Stimulated activated naive CD8-positive, alpha-beta T cell treated with anti-CD3 and anti-CD28 coated beads, Interleukin-15, Interleukin-2, amounts not matched to agents 100 ng/mL and 50 ng/mL, for 24 hours (primary cell): ENCODE measurements around the gene FAM53C.
"Not testable (repeated sequence)": the region's sequence is repeated elsewhere in the genome, so short reads cannot be mapped to it uniquely, and the experiment has no call there.

Source experiments
- H3K27ac Mint-ChIP-seq: one replicate; pipeline ENCODE4 v1.8.0; 2021; ENCODE audit warnings: mild to moderate bottlenecking, mixed read lengths
- H3K27me3 Mint-ChIP-seq: one replicate; pipeline ENCODE4 v1.8.0; 2021; ENCODE audit warnings: mixed read lengths
- H3K36me3 Mint-ChIP-seq: one replicate; pipeline ENCODE4 v1.8.0; 2021; ENCODE audit warnings: low read depth, mixed read lengths
- H3K4me1 Mint-ChIP-seq: one replicate; pipeline ENCODE4 v1.8.0; 2021; ENCODE audit warnings: low read depth, mixed read lengths
- H3K4me3 Mint-ChIP-seq: one replicate; pipeline ENCODE4 v1.8.0; 2021; ENCODE audit warnings: mild to moderate bottlenecking, mixed read lengths
- H3K9me3 Mint-ChIP-seq: one replicate; pipeline ENCODE4 v1.8.0; 2021; ENCODE audit warnings: mixed read lengths

FAM53C gene

GRCh38 chr5:138337685-138338410 is at the start of gene FAM53C:
TSS of gene FAM53C (plus strand) at chr5:138338266. CDS start at chr5:138341336, 3,070 bp downstream.
- H3K4me1 Mint-ChIP-seq: peaks cover 35% of the 10 kb centered on the region
- H3K9me3 Mint-ChIP-seq: no peaks in the 10 kb centered on the region
- H3K27ac Mint-ChIP-seq: peak within 1 kb of the TSS; percentile 98
- H3K27me3 Mint-ChIP-seq: no peaks in the 10 kb centered on the region
- H3K36me3 Mint-ChIP-seq: peaks cover 16% of the 10 kb centered on the region
- peak within 1 kb of the TSS; percentile 88 for H3K4me3 Mint-ChIP-seq

DNA sequence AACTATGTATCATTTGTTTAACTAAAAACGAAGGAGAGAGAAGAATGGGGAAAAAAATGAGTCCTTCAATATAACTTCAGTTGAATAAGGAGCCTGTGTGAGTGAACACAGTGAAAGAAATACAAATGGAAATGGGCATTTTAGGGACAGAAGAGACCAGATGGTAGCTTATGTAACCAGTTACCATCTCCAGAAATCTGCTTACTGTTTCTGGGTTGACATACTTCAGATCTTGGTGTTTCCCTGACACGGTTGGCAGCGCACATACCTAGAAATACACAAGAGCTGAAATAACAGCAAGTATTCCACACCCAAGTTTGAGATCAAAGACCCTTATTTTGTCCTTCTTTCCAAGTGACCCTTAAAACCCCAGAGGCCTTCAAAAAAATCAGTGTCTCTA is 48.8 kb upstream of the FAM53C start:
- H3K4me3 Mint-ChIP-seq: no peak overlapping the region
- no peaks in the 10 kb centered on the region for H3K4me1 Mint-ChIP-seq
- no peaks in the 10 kb centered on the region for H3K9me3 Mint-ChIP-seq

DNA sequence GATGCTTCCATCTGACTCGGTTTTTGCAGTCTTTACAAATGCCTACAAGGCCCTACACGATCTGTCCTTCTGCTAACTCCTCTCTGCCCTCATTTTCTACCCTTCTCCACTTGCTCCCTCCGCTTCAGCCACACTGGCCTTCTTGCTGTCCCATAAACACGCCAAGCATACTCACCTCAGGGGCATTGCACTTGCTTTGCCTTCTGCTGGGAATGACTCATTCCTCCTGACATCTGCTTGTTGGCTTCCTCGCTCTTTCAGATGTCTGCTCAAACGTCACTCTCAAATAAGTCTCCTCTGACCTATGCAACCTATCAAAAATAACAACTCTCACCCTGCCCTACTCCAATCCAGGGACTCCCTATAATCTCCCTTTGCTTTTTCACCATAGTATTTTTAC is 34.7 kb upstream of the FAM53C start:
- Mint-ChIP-seq H3K9me3 (no peaks in the 10 kb centered on the region), H3K27me3 (no peaks in the 10 kb centered on the region), H3K4me1 (no peaks in the 10 kb centered on the region), H3K4me3 (no peak overlapping the region), H3K36me3 (no peaks in the 10 kb centered on the region), H3K27ac (no peak overlapping the region)

More for the DNA sequence above, 48.8 kb upstream of the FAM53C start:
- Mint-ChIP-seq H3K27ac (no peak overlapping the region), H3K27me3 (no peaks in the 10 kb centered on the region), H3K36me3 (no peaks in the 10 kb centered on the region)

GRCh38 chr5:138305797-138306196 is 32.3 kb upstream of the FAM53C start:
- no peak overlapping the region for H3K4me3 Mint-ChIP-seq
- H3K27me3 Mint-ChIP-seq: no peaks in the 10 kb centered on the region
- H3K27ac Mint-ChIP-seq: no peak overlapping the region
- no peaks in the 10 kb centered on the region for H3K9me3 Mint-ChIP-seq
- no peaks in the 10 kb centered on the region for H3K4me1 Mint-ChIP-seq
- H3K36me3 Mint-ChIP-seq: no peaks in the 10 kb centered on the region

- H3K4me3 Mint-ChIP-seq: no peak overlapping the region
- no peaks in the 10 kb centered on the region for H3K27me3 Mint-ChIP-seq
- no peaks in the 10 kb centered on the region for H3K4me1 Mint-ChIP-seq
- no peaks in the 10 kb centered on the region for H3K9me3 Mint-ChIP-seq
- H3K36me3 Mint-ChIP-seq: no peaks in the 10 kb centered on the region
- H3K27ac Mint-ChIP-seq: no peak overlapping the region
Measured at GRCh38 chr5:138315751-138316278, 22.3 kb upstream of the FAM53C start.

GRCh38 chr5:138316355-138316754 is 21.7 kb upstream of the FAM53C start:
- Mint-ChIP-seq H3K9me3 (no peaks in the 10 kb centered on the region), H3K4me1 (no peaks in the 10 kb centered on the region), H3K4me3 (no peak overlapping the region), H3K36me3 (no peaks in the 10 kb centered on the region), H3K27me3 (no peaks in the 10 kb centered on the region), H3K27ac (no peak overlapping the region)

DNA sequence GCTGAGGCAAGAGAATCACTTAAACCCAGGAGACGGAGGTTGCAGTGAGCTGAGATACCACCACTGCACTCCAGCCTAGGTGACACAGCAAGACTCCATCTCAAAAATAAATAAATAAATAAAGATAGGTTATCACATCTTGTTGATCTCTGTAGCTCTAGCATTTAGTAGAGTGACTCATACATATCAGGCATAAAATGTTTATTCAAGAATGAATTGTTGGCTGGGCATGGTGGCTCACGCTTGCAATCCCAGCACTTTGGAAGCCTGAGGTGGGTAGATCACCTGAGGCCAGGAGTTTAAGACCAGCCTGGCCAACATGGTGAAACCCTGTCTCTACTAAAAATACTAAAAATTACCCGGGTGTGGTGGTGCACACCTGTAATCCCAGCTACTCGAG is 19.9 kb upstream of the FAM53C start:
- H3K27me3 Mint-ChIP-seq, H3K4me1 Mint-ChIP-seq, H3K36me3 Mint-ChIP-seq, H3K9me3 Mint-ChIP-seq, H3K27ac Mint-ChIP-seq, H3K4me3 Mint-ChIP-seq: not testable (repeated sequence)

- H3K36me3 Mint-ChIP-seq: no peaks in the 10 kb centered on the region
- H3K9me3 Mint-ChIP-seq: no peaks in the 10 kb centered on the region
- peak overlapping the region; percentile 90 for H3K4me3 Mint-ChIP-seq
- H3K27me3 Mint-ChIP-seq: no peaks in the 10 kb centered on the region
- peaks cover 16% of the 10 kb centered on the region for H3K4me1 Mint-ChIP-seq
- peak overlapping the region; percentile 89 for H3K27ac Mint-ChIP-seq
Measured at GRCh38 chr5:138330813-138331448, 7.1 kb upstream of the FAM53C start.

- H3K36me3 Mint-ChIP-seq: no peaks in the 10 kb centered on the region
- H3K4me3 Mint-ChIP-seq: peak within 1 kb of the TSS; percentile 90
- H3K9me3 Mint-ChIP-seq: no peaks in the 10 kb centered on the region
- H3K4me1 Mint-ChIP-seq: peaks cover 18% of the 10 kb centered on the region
- H3K27me3 Mint-ChIP-seq: no peaks in the 10 kb centered on the region
- peak within 1 kb of the TSS; percentile 89 for H3K27ac Mint-ChIP-seq
Measured at GRCh38 chr5:138331449-138332368, 6.4 kb upstream of the FAM53C start, which contains the start of gene CDC25C. TSS of gene CDC25C (minus strand) at chr5:138331804. CDS start at chr5:138331180, 624 bp downstream.

GRCh38 chr5:138334867-138335447 is 3.1 kb upstream of the FAM53C start:
- Mint-ChIP-seq H3K9me3 (no peaks in the 10 kb centered on the region), H3K4me3 (no peak overlapping the region), H3K36me3 (peaks cover 3% of the 10 kb centered on the region), H3K27ac (no peak overlapping the region), H3K4me1 (peaks cover 39% of the 10 kb centered on the region), H3K27me3 (no peaks in the 10 kb centered on the region)

DNA sequence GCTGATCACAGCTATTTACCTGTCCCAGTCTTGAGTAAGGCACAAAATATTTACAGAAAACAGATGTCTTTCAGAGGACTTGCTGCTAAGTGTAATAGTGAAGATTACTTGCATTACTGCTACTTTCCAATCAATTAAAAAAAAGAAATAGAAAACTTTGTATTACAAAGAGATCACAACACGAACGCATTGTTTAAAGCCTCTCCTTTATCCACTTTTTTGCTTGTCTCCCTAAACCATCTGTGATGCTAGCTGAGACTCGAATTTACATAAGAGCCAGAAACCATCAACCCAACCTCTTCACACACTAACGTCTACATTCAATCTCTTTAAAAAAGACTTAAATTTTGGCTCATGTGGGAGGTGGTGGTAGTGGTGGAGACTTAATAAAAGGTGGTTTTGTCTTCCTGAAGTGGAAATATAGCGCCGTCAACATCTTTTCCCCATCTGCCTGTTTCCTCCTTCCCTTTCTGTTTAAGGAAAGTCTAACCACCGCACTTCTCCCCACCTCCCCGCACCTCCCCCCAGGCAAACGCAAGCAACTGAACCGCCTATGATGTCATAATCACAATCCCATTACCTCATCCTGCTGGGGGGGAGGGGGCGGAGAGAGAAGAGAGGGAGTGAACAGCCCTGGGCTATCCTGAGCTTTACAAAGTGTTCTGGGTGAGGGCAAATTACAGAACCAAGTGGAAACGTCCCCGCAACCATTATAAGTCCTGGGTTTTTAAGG is 948 bp upstream of the FAM53C start:
- H3K27me3 Mint-ChIP-seq: no peaks in the 10 kb centered on the region
- peak overlapping the region; percentile 98 for H3K27ac Mint-ChIP-seq
- H3K36me3 Mint-ChIP-seq: peaks cover 15% of the 10 kb centered on the region
- no peaks in the 10 kb centered on the region for H3K9me3 Mint-ChIP-seq
- H3K4me1 Mint-ChIP-seq: peaks cover 37% of the 10 kb centered on the region
- peak overlapping the region; percentile 88 for H3K4me3 Mint-ChIP-seq

DNA sequence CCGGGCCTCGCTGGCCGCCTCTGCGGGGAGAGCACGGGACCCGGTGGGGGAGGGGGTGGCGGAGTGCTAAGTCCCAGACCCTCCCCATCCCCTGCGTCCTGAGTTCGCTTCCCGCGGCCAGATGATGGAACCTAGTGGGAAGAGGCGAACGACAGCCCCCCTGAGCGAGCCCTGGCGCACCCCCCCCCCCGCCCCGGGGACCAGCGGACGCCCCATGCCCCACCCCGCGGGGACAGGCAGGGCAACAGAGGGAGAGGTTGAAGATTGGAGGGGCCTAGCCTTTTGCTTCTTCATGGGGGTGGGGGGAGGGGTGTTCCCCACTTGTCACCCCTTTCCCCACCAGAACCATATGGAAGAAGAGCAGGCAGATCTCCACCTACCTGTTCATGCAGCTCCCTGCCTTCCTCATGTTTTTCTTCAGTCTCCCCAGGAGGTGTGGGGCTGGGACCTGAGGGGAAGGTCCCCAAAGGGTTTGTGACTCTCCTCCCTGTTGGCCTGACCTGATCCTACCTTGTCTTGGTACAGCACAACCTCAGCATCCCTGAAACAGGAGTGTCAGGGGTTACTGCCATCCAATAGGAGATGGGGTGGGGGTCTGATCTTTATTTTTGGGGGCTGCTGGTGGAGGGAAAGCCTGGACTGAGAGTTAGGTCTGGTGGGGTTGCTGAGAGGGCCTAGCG is 485 bp downstream of the FAM53C start:
- Mint-ChIP-seq H3K9me3 (no peaks in the 10 kb centered on the region), H3K4me1 (peaks cover 35% of the 10 kb centered on the region), H3K27ac (peak overlapping the region; percentile 85), H3K36me3 (peaks cover 19% of the 10 kb centered on the region), H3K27me3 (no peaks in the 10 kb centered on the region), H3K4me3 (peak overlapping the region; percentile 88)

GRCh38 chr5:138339091-138339456 is 1.0 kb downstream of the FAM53C start:
- Mint-ChIP-seq H3K4me1 (peaks cover 35% of the 10 kb centered on the region), H3K27me3 (no peaks in the 10 kb centered on the region), H3K27ac (peak overlapping the region; percentile 85), H3K4me3 (peak overlapping the region; percentile 85), H3K9me3 (no peaks in the 10 kb centered on the region), H3K36me3 (peaks cover 24% of the 10 kb centered on the region)
